GM20431 (cell line): ENCODE measurements around the gene TRIB2.

Experiments used
- in situ Hi-C: fragments of 300-500 bp; cut with MseI, MboI; formaldehyde crosslinking; loops from one replicate; pipeline ENCODE4 v1.15.0; 2020; ENCODE audit warnings: low sequenced_read_pairs; ENCODE audit not compliant: unreplicated experiment

The TRIB2 gene

GRCh38 chr2:12769492-12770105 is 52.9 kb downstream of the TRIB2 start:
- in situ Hi-C loops = no loop called here

GRCh38 chr2:12770300-12770968 is 53.7 kb downstream of the TRIB2 start:
- in situ Hi-C loops = no loop called here

DNA sequence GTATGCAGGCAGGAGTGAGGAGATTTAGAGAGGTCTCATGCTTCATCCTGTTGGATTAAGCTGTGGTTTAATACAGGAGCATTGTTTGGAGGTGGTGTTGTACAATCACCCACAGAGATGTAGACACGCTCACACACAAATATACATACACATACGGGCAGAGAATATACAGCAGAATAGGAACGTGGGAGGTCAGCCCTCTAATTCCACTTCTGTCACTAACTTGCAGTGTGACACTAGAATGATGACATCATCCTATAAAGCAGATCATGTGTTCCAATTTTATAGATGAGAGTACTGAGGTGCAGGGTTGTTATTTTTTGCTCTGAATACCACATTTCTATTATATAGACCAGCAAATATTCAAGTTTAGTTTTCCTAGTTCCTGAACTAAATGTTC is 54.4 kb downstream of the TRIB2 start:
- in situ Hi-C loops = no loop called here

DNA sequence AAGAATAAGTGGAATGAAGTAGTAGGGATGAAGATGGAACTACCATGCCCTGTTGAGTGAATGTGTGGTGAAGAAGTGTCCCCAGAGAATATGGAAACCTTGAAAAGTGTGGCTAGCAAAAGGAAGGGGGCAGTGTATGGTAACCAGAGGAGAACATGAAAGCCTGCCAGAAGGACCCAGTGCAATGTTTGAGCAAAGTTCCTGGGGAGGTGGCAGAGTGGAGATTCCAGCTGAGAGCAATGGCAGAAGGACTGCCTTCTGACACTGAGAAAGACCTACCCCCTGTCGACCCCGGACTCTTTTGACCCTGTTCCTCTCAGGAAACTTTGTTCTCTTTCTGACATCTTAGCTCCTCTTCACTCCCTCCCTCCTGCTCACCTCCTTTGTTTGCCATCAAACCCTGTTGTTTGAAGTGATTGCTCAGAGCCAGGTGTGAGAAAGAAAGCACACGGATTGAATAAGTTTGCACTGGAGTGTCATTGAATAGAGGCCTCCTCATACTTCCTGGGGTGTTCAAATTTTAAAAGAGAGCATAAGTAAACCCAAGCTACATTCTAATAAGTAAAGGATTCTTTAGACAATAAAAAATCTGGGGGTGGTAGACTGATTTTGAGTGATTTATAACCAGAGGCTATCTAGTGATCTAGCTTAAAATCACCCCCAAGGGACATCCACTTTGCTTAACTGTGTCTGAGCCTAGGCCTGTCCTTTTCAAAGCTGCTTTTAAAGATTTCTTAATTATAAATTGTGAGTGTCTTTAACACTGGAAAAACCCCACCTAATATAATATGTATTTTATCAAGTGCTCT is 57.1 kb downstream of the TRIB2 start:
- in situ Hi-C loops = no loop called here

- in situ Hi-C loops = no loop called here
Measured at GRCh38 chr2:12774395-12774727, 57.6 kb downstream of the TRIB2 start.

- in situ Hi-C loops = no loop called here
Measured at GRCh38 chr2:12776521-12776961, 59.8 kb downstream of the TRIB2 start.

- in situ Hi-C loops = no loop called here
Measured at GRCh38 chr2:12778369-12778768, 61.6 kb downstream of the TRIB2 start.

- in situ Hi-C loops = no loop called here
Measured at GRCh38 chr2:12778811-12779579, 62.3 kb downstream of the TRIB2 start.

DNA sequence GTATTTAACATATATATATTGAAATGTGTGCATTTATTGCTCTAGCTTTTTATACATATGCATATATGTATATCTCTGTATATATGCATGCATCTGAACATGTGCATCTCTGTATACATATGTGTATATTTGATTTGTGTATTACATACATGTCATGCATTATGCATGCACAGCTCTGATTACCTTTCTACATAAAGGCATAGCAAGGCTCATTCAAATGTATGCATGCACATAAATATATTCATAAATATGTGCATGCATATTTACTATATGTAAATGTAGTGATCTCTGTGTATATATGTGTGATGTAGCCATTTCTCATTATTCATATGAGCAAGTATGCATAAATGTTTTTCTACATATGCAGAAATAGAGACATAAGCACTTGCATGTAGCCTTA is 64.6 kb downstream of the TRIB2 start:
- in situ Hi-C loops = no loop called here

- in situ Hi-C loops = no loop called here
Measured at GRCh38 chr2:12787891-12788801, 71.4 kb downstream of the TRIB2 start.

- in situ Hi-C loops = no loop called here
Measured at GRCh38 chr2:12791906-12792305, 75.2 kb downstream of the TRIB2 start.
